HG03097 (cell line): Measurements from ENCODE around the gene AATF.
A peak's percentile ranks its signal among the peaks of the same experiment; 100 is the strongest.
"Not testable (repeated sequence)": the region's sequence is repeated elsewhere in the genome, so short reads cannot be mapped to it uniquely, and the experiment has no call there.

ENCODE experiments used
- ATAC-seq: cut with Tn5 transposase; IDR thresholded peaks from one replicate; pipeline ENCODE4 v1.9.1; 2021; ENCODE audit not compliant: unreplicated experiment, low FRiP score

AATF gene

GRCh38 chr17:37067555-37068111 lies 118.9 kb downstream of the AATF start:
- no peak for ATAC-seq

- no peak for ATAC-seq
These were observed 119.5 kb downstream of the AATF start for GRCh38 chr17:37068266-37068665.

GRCh38 chr17:37069087-37069486 lies 120.3 kb downstream of the AATF start:
- ATAC-seq: no peak

- ATAC-seq: not testable (repeated sequence)
These were observed 124.7 kb downstream of the AATF start for GRCh38 chr17:37073464-37073863.

- ATAC-seq: no peak
These were observed 130.4 kb downstream of the AATF start for GRCh38 chr17:37079065-37079708.

GRCh38 chr17:37079735-37080134 lies 131.0 kb downstream of the AATF start:
- ATAC-seq: no peak

GRCh38 chr17:37081287-37081686 lies 132.5 kb downstream of the AATF start:
- no peak for ATAC-seq

- no peak for ATAC-seq
These were observed 133.6 kb downstream of the AATF start for GRCh38 chr17:37082311-37082860.

GRCh38 chr17:37082985-37083384 lies 134.2 kb downstream of the AATF start:
- no peak for ATAC-seq

- no peak for ATAC-seq
These were observed 134.7 kb downstream of the AATF start for GRCh38 chr17:37083456-37083855.

GRCh38 chr17:37084372-37084771 lies 135.6 kb downstream of the AATF start:
- no peak for ATAC-seq

- no peak for ATAC-seq
These were observed 137.6 kb downstream of the AATF start for GRCh38 chr17:37086334-37086733.

GRCh38 chr17:37086948-37087347 lies 138.2 kb downstream of the AATF start:
- no peak for ATAC-seq

GRCh38 chr17:37087683-37088082 lies 138.9 kb downstream of the AATF start:
- ATAC-seq: no peak

GRCh38 chr17:37088459-37088858 lies 139.7 kb downstream of the AATF start:
- no peak for ATAC-seq

GRCh38 chr17:37088913-37089312 lies 140.2 kb downstream of the AATF start:
- ATAC-seq: no peak

- peak; percentile 72 for ATAC-seq
These were observed 141.2 kb downstream of the AATF start for GRCh38 chr17:37089956-37090355.

GRCh38 chr17:37090941-37091340 lies 142.2 kb downstream of the AATF start:
- no peak for ATAC-seq

GRCh38 chr17:37092071-37092470 lies 143.3 kb downstream of the AATF start:
- no peak for ATAC-seq

- ATAC-seq: no peak
These were observed 143.9 kb downstream of the AATF start for GRCh38 chr17:37092701-37093100.

GRCh38 chr17:37094391-37094790 lies 145.6 kb downstream of the AATF start:
- ATAC-seq: no peak

GRCh38 chr17:37096071-37096470 lies 147.3 kb downstream of the AATF start:
- ATAC-seq: no peak
